GM12878 (cell line): ENCODE measurements around the gene C3AR1. TPM values are rescaled to one million over a fixed set of nuclear protein-coding genes. Genes with fewer than 3 reads are reported as not detected.

ENCODE experiments used
- ATAC-seq: fragments of 200-7000 bp; cut with Tn5 transposase; 3 replicates; pipeline ENCODE4 v1.9.1; 2020; ENCODE audit warnings: mild to moderate bottlenecking, moderate library complexity
- BruUV-seq: library from RNA; stranded (reverse); fragments of 400-500 nt; replicated peaks from 2 replicates; lab custom pipeline; 2021; lab: Mats Ljungman, UMichigan
- CTCF ChIA-PET: fragments of 300-600 bp; sonication (Branson Sonifier 250); formaldehyde crosslinking; extraction: SDS; loops from one replicate; lab custom pipeline; 2021; ENCODE audit warnings: inconsistent platforms; lab: Yijun Ruan, JAX
- POLR2A ChIA-PET: fragments of 350-600 bp; formaldehyde crosslinking; extraction: SDS; loops from one replicate; lab custom pipeline; 2021; ENCODE audit warnings: inconsistent platforms; lab: Charles Lee
- RAD21 ChIA-PET: fragments of 300-600 bp; sonication (Branson Sonifier 250); formaldehyde crosslinking; loops from one replicate; lab custom pipeline; 2023; ENCODE audit warnings: antibody characterized with exemption; ENCODE audit not compliant: unreplicated experiment; lab: Charles Lee
- SMC1A ChIA-PET: fragments of 300-600 bp; sonication (Branson Sonifier 250); formaldehyde crosslinking; loops from one replicate; lab custom pipeline; 2023; ENCODE audit not compliant: unreplicated experiment, uncharacterized antibody; lab: Charles Lee
- DNase-seq: peaks from one replicate; pipeline ENCODE4 v3.0.0-alpha.2; 2011; ENCODE audit warnings: low read depth, low spot score
- FAIRE-seq: peaks from 3 replicates; lab custom pipeline; 2011; peaks lifted over from hg19 to GRCh38; lab: Jason Lieb, UNC
- H2AFZ ChIP-seq: 2 replicates; pipeline ENCODE4 v1.6.0; 2011; ENCODE audit warnings: low read depth, low read length, control low read depth; ENCODE audit not compliant: control insufficient read depth
- H3K27ac ChIP-seq: 2 replicates; pipeline ENCODE4 v1.5.1; 2011; ENCODE audit warnings: control low read depth; ENCODE audit not compliant: control insufficient read depth, insufficient read depth
- H3K27me3 ChIP-seq, 2 experiments: replicated peaks in 1 of 2; 2 replicates each; pipeline versions ENCODE4 v1.6.0 to v1.6.1; 2011; ENCODE audit warnings: low read length in 1 of 2; ENCODE audit not compliant: control insufficient read depth in 2 of 2, insufficient read depth in 2 of 2
- H3K36me3 ChIP-seq, 2 experiments: 2 replicates each; pipeline ENCODE4 v1.5.1; 2011; ENCODE audit warnings: low read length in 1 of 2; ENCODE audit not compliant: control insufficient read depth in 2 of 2, insufficient read depth in 2 of 2
- H3K4me1 ChIP-seq: 2 replicates; pipeline ENCODE4 v1.6.1; 2011; ENCODE audit warnings: mild to moderate bottlenecking, low read length, moderate library complexity, mixed read lengths; ENCODE audit not compliant: control insufficient read depth, insufficient read depth
- H3K4me2 ChIP-seq: 2 replicates; pipeline ENCODE4 v1.6.0; 2011; ENCODE audit warnings: control low read depth; ENCODE audit not compliant: control insufficient read depth, insufficient read depth
- H3K4me3 ChIP-seq: fragments of 200-600 bp; sonication (generic); 2 replicates; pipeline ENCODE4 v1.5.1; 2016
- H3K79me2 ChIP-seq: 2 replicates; pipeline ENCODE4 v1.6.0; 2011; ENCODE audit warnings: low read length; ENCODE audit not compliant: control insufficient read depth, insufficient read depth
- H3K9ac ChIP-seq: 2 replicates; pipeline ENCODE4 v1.8.0; 2011; ENCODE audit warnings: low read length, control low read depth, mixed read lengths; ENCODE audit not compliant: control insufficient read depth, insufficient read depth
- H3K9me3 ChIP-seq: replicated peaks from 3 replicates; pipeline ENCODE4 v1.5.1; 2011; ENCODE audit warnings: mild to moderate bottlenecking, low read length; ENCODE audit not compliant: control insufficient read depth, insufficient read depth
- H4K20me1 ChIP-seq: 2 replicates; pipeline ENCODE4 v1.6.0; 2011; ENCODE audit not compliant: control insufficient read depth, insufficient read depth
- ESRRA ChIP-seq: IDR thresholded peaks from 2 replicates; pipeline ENCODE4 v1.6.1; 2012; ENCODE audit warnings: mild to moderate bottlenecking, low read length, improper control_type of control experiment
- IKZF2 ChIP-seq, 2 experiments: fragments of 450-650 bp; IDR thresholded peaks; 2 replicates each; pipeline ENCODE4 v1.6.1; 2017; ENCODE audit warnings: mild to moderate bottlenecking in 2 of 2, moderate library complexity in 2 of 2
- RBBP5 ChIP-seq: fragments of 200-600 bp; sonication (generic); conservative IDR thresholded peaks from 2 replicates; pipeline ENCODE4 v1.6.1; 2016
- REST ChIP-seq: IDR thresholded peaks from 2 replicates; pipeline ENCODE4 v1.6.1; 2012; ENCODE audit warnings: mild to moderate bottlenecking, low read depth, low read length
- WGBS: methylation state at CpG from one replicate; pipeline ENCODE4 v1.1.6; 2016; ENCODE audit warnings: low lambda C conversion rate; ENCODE audit not compliant: insufficient replicate concordance, insufficient coverage; ENCODE audit errors: missing lambda C conversion rate; 5-methylcytosine and 5-hydroxymethylcytosine counted together
- in situ Hi-C: fragments of 300-500 bp; cut with MboI; formaldehyde crosslinking; loops from 9 replicates; pipeline ENCODE4 v1.14.3; 2018; ENCODE audit warnings: mixed read lengths
- intact Hi-C: fragments of 100-400 bp; cut with micrococcal nuclease; formaldehyde crosslinking; loops from one replicate; pipeline ENCODE4 v1.14.2; 2022; ENCODE audit not compliant: unreplicated experiment
- polyA plus RNA-seq, 11 experiments: library from polyadenylated mRNA; depleted of rRNA in 4 of 11; unstranded in 6 of 11; stranded (reverse) in 5 of 11; fragments of >200 nt; fragmentation: Nextera tagmentation in 4 of 11; fragmentation: Illumina TruSeq in 1 of 11; extraction: Ambion mirVana in 4 of 11; extraction: Trizol in 1 of 11; gene quantifications; 1 replicate in 1 of 11; 2 replicates in 10 of 11; pipeline versions ENCODE4 v1.2.1 to v1.2.3, GENCODE V29; 2011 to 2016; ENCODE audit warnings: inconsistent platforms in 2 of 11, missing spikeins in 2 of 11, low read depth in 1 of 11
- total RNA-seq, 4 experiments: library from RNA; depleted of rRNA in 3 of 4; stranded (reverse); fragments of >200 nt in 3 of 4; fragmentation: Illumina TruSeq in 1 of 4; extraction: Trizol in 1 of 4; gene quantifications; 2 replicates each; pipeline versions ENCODE4 v1.2.1 to v1.2.3, GENCODE V29; 2013 to 2021
- TF ChIP-seq, protein P1 (sequence below): fragments of 150-350 bp; IDR thresholded peaks from 2 replicates; pipeline ENCODE4 v1.6.1; 2014; ENCODE audit warnings: mild to moderate bottlenecking, low read depth, low read length

Gene C3AR1
- total and polyA plus RNA-seq, 10 of the 15 experiments (the other 5 are each of a cell fraction or from before 2014, with no cell fraction given): 0.08 to 0.42 (median 0.10) TPM; not detected in 5

DNA sequence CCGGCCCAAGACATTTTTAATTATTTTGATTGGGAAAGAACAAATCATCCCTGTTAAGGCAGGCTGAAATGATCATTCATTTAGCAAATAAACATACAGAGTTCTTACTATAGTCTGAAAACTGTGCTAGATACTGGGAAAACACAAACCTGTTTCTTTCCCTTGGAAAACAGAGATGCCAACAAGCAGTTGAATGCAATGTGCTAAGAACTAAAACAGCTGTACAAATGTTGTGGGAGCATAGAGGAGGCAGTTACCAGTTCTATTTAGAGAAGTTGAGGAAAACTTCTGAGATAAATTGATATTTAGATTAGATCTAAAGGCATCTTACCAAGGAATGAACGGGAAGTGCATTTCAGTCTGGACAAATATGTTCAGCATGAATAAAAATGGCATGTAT lies 12.8 kb upstream of the C3AR1 start:
- RAD21 ChIA-PET: interaction anchor here (1.2 to 3.0 kb wide), 10 partner anchors 9 to 247 kb away, joined by 3 to 14 read pairs (median 6); no protein-coding TSS in a partner anchor
- BruUV-seq: no TSS peak

More for the DNA sequence above, 12.8 kb upstream of the C3AR1 start:
- H3K4me1 ChIP-seq: peaks cover 8% of the 10 kb centered on the region; the same call in 1 of the 2 replicates
- H3K36me3 ChIP-seq: no peaks in the 10 kb centered on the region
- ATAC-seq: no peak
- DNase-seq: no peak
- H3K27me3 ChIP-seq: no peaks in the 10 kb centered on the region
- ChIA-PET SMC1A (interaction anchor here (0.6 to 1.8 kb wide), 14 partner anchors 10 to 219 kb away, joined by 3 to 14 read pairs (median 4); no protein-coding TSS in a partner anchor), CTCF (interaction anchor here (0.9 to 7.9 kb wide), 14 partner anchors 9 to 401 kb away, joined by 4 to 115 read pairs (median 5); partner anchors contain the start of genes C3AR1, FOXJ2 and SLC2A3), POLR2A (interaction anchor here (2.7 kb wide), 1 partner anchor 9 kb away, joined by 13 read pairs; no protein-coding TSS in a partner anchor)
- H4K20me1 ChIP-seq: no peaks in the 10 kb centered on the region
- no peaks in the 10 kb centered on the region for H3K9me3 ChIP-seq
- intact Hi-C loops: loop anchor here (1.0 to 10.0 kb wide), 2 partner anchors 33 to 214 kb away; no protein-coding TSS in a partner anchor
- H3K4me2 ChIP-seq: no peak overlapping the region
- TF ChIP-seq ESRRA (no peak), IKZF2 (IDR thresholded peaks at IDR 0.05) (no peak), REST (no peak), RBBP5 (no peak)
- TF ChIP-seq, protein P1, sequence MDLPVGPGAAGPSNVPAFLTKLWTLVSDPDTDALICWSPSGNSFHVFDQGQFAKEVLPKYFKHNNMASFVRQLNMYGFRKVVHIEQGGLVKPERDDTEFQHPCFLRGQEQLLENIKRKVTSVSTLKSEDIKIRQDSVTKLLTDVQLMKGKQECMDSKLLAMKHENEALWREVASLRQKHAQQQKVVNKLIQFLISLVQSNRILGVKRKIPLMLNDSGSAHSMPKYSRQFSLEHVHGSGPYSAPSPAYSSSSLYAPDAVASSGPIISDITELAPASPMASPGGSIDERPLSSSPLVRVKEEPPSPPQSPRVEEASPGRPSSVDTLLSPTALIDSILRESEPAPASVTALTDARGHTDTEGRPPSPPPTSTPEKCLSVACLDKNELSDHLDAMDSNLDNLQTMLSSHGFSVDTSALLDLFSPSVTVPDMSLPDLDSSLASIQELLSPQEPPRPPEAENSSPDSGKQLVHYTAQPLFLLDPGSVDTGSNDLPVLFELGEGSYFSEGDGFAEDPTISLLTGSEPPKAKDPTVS: no peak
- TF ChIP-seq, all 136 proteins: peak for 0
- in situ Hi-C loops: no loop called here
- H2AFZ ChIP-seq: no peak overlapping the region
- H3K79me2 ChIP-seq: peaks cover 27% of the 10 kb centered on the region
- 100% methylated on average over 2 of the region's 2 CpGs for whole genome bisulfite sequencing
- no peak overlapping the region for H3K4me3 ChIP-seq
- no peak overlapping the region for H3K27ac ChIP-seq
- FAIRE-seq: no peak
- H3K9ac ChIP-seq: no peak overlapping the region
